ENCODE measurements around the gene LPP. TPM values are rescaled to one million over a fixed set of nuclear protein-coding genes. Genes with fewer than 3 reads are reported as not detected.
A peak's percentile ranks its signal among the peaks of the same experiment; 100 is the strongest.

Gene LPP
- total RNA-seq, 1 donor from 2014 or later, result 96.7 TPM

- no peaks in the 10 kb centered on the region for H3K27me3 Mint-ChIP-seq
- peaks cover 12% of the 10 kb centered on the region for H3K36me3 Mint-ChIP-seq
- peaks cover 27% of the 10 kb centered on the region for H3K4me1 Mint-ChIP-seq (ENCODE audit: unreplicated experiment)
- H3K27ac Mint-ChIP-seq, result peak overlapping the region; percentile 15
- H3K9me3 Mint-ChIP-seq, result peaks cover 11% of the 10 kb centered on the region
- no peak for DNase-seq (ENCODE audit: extremely low spot score, unreplicated experiment)
- no peak for TF ChIP-seq CTCF (conservative IDR thresholded peaks at IDR 0.05)
- no peak overlapping the region for H3K4me3 Mint-ChIP-seq
Observed at GRCh38 chr3:188798556-188799145, 644.7 kb downstream of the LPP start.

- H3K27ac Mint-ChIP-seq, result no peak overlapping the region
- H3K36me3 Mint-ChIP-seq, result peaks cover 3% of the 10 kb centered on the region
- H3K27me3 Mint-ChIP-seq, result no peaks in the 10 kb centered on the region
- TF ChIP-seq CTCF (conservative IDR thresholded peaks at IDR 0.05), result no peak
- peaks cover 4% of the 10 kb centered on the region for H3K9me3 Mint-ChIP-seq
- H3K4me1 Mint-ChIP-seq (ENCODE audit: unreplicated experiment), result peaks cover 21% of the 10 kb centered on the region
- no peak for DNase-seq (ENCODE audit: extremely low spot score, unreplicated experiment)
- no peak overlapping the region for H3K4me3 Mint-ChIP-seq
Observed at GRCh38 chr3:188801393-188801792, 647.4 kb downstream of the LPP start.

- no peaks in the 10 kb centered on the region for H3K27me3 Mint-ChIP-seq
- DNase-seq (ENCODE audit: extremely low spot score, unreplicated experiment), result no peak
- peaks cover 5% of the 10 kb centered on the region for H3K36me3 Mint-ChIP-seq
- H3K9me3 Mint-ChIP-seq, result peaks cover 12% of the 10 kb centered on the region
- peaks cover 12% of the 10 kb centered on the region for H3K4me1 Mint-ChIP-seq (ENCODE audit: unreplicated experiment)
- TF ChIP-seq CTCF (conservative IDR thresholded peaks at IDR 0.05), result no peak
- H3K4me3 Mint-ChIP-seq, result no peak overlapping the region
- H3K27ac Mint-ChIP-seq, result no peak overlapping the region
Observed at GRCh38 chr3:188802645-188803044, 648.7 kb downstream of the LPP start.

- H3K9me3 Mint-ChIP-seq, result peaks cover 10% of the 10 kb centered on the region
- no peak overlapping the region for H3K4me3 Mint-ChIP-seq
- no peak overlapping the region for H3K27ac Mint-ChIP-seq
- no peak for TF ChIP-seq CTCF (conservative IDR thresholded peaks at IDR 0.05)
- H3K36me3 Mint-ChIP-seq, result peaks cover 8% of the 10 kb centered on the region
- H3K27me3 Mint-ChIP-seq, result no peaks in the 10 kb centered on the region
- no peak for DNase-seq (ENCODE audit: extremely low spot score, unreplicated experiment)
- H3K4me1 Mint-ChIP-seq (ENCODE audit: unreplicated experiment), result no peaks in the 10 kb centered on the region
Observed at GRCh38 chr3:188807006-188807405, 653.0 kb downstream of the LPP start.

GRCh38 chr3:188812198-188812597 lies 658.2 kb downstream of the LPP start:
- Mint-ChIP-seq H3K9me3 (peaks cover 5% of the 10 kb centered on the region), H3K4me1 (ENCODE audit: unreplicated experiment) (peaks cover 6% of the 10 kb centered on the region), H3K27me3 (no peaks in the 10 kb centered on the region), H3K27ac (no peak overlapping the region), H3K36me3 (peaks cover 8% of the 10 kb centered on the region), H3K4me3 (no peak overlapping the region)
- no peak for TF ChIP-seq CTCF (conservative IDR thresholded peaks at IDR 0.05)
- no peak for DNase-seq (ENCODE audit: extremely low spot score, unreplicated experiment)

- Mint-ChIP-seq H3K9me3 (no peaks in the 10 kb centered on the region), H3K4me3 (no peak overlapping the region), H3K4me1 (ENCODE audit: unreplicated experiment) (peaks cover 23% of the 10 kb centered on the region), H3K27ac (no peak overlapping the region), H3K27me3 (no peaks in the 10 kb centered on the region), H3K36me3 (peaks cover under 1% of the 10 kb centered on the region)
- no peak for TF ChIP-seq CTCF (conservative IDR thresholded peaks at IDR 0.05)
- DNase-seq (ENCODE audit: extremely low spot score, unreplicated experiment), result no peak
Observed at GRCh38 chr3:188814581-188814980, 660.6 kb downstream of the LPP start.

All from type B pancreatic cell (in vitro differentiated cells).